Hepatocyte (in vitro differentiated cells): ENCODE data around the gene TSPAN9.

ENCODE experiments used
- CTCF ChIP-seq: fragments of 200-600 bp; sonication (generic); IDR thresholded peaks from 2 replicates; pipeline ENCODE4 v1.5.1; 2016; ENCODE audit warnings: antibody characterized with exemption, mild to moderate bottlenecking; ENCODE audit not compliant: poor library complexity
- EZH2 ChIP-seq: fragments of 200-600 bp; sonication (generic); IDR thresholded peaks from 2 replicates; pipeline ENCODE4 v1.6.1; 2016; ENCODE audit warnings: antibody characterized with exemption, mild to moderate bottlenecking, borderline replicate concordance
- EZH2phosphoT487 ChIP-seq: fragments of 200-600 bp; sonication (generic); IDR thresholded peaks from one replicate; pipeline ENCODE4 v1.6.1; 2018; ENCODE audit warnings: antibody characterized with exemption, mild to moderate bottlenecking, low read depth, moderate library complexity; ENCODE audit not compliant: unreplicated experiment, severe bottlenecking

GRCh38 chr12:3091038-3091319 is 13.8 kb downstream of the TSPAN9 start:
- no peak for TF ChIP-seq CTCF
- TF ChIP-seq EZH2phosphoT487 = no peak
- TF ChIP-seq EZH2 = no peak
